Nephron progenitor cell (in vitro differentiated cells): ENCODE results near the gene AOPEP.

Experiments used
- DNase-seq: peaks from one replicate; pipeline ENCODE4 v3.0.0; 2021
- H3K27ac Mint-ChIP-seq: 2 replicates; pipeline ENCODE4 v1.8.0; 2021; ENCODE audit warnings: mild to moderate bottlenecking, moderate library complexity, mixed read lengths
- H3K27me3 Mint-ChIP-seq: 2 replicates; pipeline ENCODE4 v1.8.0; 2021; ENCODE audit warnings: mild to moderate bottlenecking, low read depth, mixed read lengths; ENCODE audit not compliant: poor library complexity
- H3K36me3 Mint-ChIP-seq: 2 replicates; pipeline ENCODE4 v1.8.0; 2021; ENCODE audit warnings: low read depth, mixed read lengths
- H3K4me1 Mint-ChIP-seq: 2 replicates; pipeline ENCODE4 v1.8.0; 2021; ENCODE audit warnings: mixed read lengths
- H3K4me3 Mint-ChIP-seq: 2 replicates; pipeline ENCODE4 v1.8.0; 2021; ENCODE audit warnings: mild to moderate bottlenecking, moderate library complexity, mixed read lengths
- H3K9me3 Mint-ChIP-seq: 2 replicates; pipeline ENCODE4 v1.8.0; 2021; ENCODE audit warnings: mild to moderate bottlenecking, moderate library complexity, mixed read lengths
- TF ChIP-seq, protein P1 (sequence below): fragments of 200-600 bp; sonication (generic); IDR thresholded peaks from 2 replicates; pipeline ENCODE4 v1.5.0; 2021; ENCODE audit warnings: antibody characterized with exemption

The AOPEP gene

DNA sequence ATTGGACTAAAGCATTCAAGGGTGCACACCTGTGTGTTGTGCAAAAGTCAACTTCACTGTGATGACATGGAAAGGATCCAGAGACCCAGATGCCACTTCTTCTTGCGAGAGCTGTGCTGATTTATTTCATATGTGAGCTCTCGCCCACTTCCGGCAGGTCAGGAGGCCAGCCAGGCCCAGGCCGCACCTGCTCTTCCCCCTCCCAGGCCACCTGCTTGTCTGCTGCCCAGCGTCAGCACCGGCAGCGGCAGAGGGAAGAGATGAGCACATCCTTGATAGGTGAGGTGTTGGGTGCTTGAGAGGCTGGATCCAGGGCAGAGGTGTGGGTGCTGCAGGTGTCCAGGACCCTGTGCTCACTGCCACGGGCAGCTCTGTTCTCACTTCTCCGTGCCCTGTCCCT lies 348.1 kb downstream of the AOPEP start:
- Mint-ChIP-seq H3K9me3 (no peaks in the 10 kb centered on the region), H3K27ac (peak overlapping the region; percentile 58), H3K4me1 (peaks cover 58% of the 10 kb centered on the region), H3K36me3 (peaks cover 16% of the 10 kb centered on the region), H3K4me3 (no peak overlapping the region), H3K27me3 (no peaks in the 10 kb centered on the region)
- TF ChIP-seq, protein P1, sequence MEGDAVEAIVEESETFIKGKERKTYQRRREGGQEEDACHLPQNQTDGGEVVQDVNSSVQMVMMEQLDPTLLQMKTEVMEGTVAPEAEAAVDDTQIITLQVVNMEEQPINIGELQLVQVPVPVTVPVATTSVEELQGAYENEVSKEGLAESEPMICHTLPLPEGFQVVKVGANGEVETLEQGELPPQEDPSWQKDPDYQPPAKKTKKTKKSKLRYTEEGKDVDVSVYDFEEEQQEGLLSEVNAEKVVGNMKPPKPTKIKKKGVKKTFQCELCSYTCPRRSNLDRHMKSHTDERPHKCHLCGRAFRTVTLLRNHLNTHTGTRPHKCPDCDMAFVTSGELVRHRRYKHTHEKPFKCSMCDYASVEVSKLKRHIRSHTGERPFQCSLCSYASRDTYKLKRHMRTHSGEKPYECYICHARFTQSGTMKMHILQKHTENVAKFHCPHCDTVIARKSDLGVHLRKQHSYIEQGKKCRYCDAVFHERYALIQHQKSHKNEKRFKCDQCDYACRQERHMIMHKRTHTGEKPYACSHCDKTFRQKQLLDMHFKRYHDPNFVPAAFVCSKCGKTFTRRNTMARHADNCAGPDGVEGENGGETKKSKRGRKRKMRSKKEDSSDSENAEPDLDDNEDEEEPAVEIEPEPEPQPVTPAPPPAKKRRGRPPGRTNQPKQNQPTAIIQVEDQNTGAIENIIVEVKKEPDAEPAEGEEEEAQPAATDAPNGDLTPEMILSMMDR = no peak
- no peak for DNase-seq

DNA sequence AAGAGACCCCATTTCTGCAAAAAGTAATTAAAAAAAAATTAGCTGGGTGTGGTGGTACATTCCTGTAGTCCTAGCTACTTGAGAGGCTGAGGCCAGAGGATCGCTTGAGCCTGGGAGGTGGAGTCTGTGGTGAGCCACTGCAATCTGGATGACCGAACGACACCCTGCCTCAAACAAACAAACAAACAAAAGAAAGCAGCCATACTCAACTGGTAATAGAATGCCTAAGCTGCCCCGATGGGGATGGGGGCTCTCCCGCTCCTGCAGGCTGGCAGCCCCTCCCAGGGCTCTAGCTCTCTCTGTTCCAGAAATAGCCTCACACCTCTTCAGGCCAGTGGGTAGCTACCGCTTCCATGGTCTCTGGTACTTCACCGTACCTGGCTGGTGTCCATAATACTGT lies 349.2 kb downstream of the AOPEP start:
- DNase-seq = no peak
- Mint-ChIP-seq H3K4me1 (peaks cover 51% of the 10 kb centered on the region), H3K9me3 (no peaks in the 10 kb centered on the region), H3K27me3 (no peaks in the 10 kb centered on the region), H3K36me3 (peaks cover 12% of the 10 kb centered on the region), H3K27ac (no peak overlapping the region), H3K4me3 (no peak overlapping the region)
- TF ChIP-seq, protein P1 = no peak

DNA sequence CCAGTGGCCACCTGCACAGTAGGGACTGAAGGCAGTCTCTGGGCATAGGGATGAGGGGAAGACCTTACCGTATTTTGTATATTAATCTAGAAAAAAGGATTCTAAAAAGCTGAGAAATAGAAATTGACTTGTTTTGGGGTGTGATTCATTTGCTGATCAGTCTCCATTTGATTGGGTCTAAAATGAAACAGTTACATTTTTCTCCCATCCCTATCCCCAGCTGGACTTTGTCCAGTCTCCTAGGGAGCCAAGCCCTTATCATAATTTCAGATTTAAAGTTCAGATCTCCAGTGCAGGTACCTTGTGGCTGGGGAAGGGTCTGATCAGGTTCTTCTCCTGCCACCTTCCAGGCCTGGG lies 350.2 kb downstream of the AOPEP start:
- DNase-seq = no peak
- no peak overlapping the region for H3K4me3 Mint-ChIP-seq
- no peaks in the 10 kb centered on the region for H3K27me3 Mint-ChIP-seq
- H3K4me1 Mint-ChIP-seq = peaks cover 53% of the 10 kb centered on the region
- TF ChIP-seq, protein P1 = no peak
- peaks cover 16% of the 10 kb centered on the region for H3K36me3 Mint-ChIP-seq
- H3K9me3 Mint-ChIP-seq = no peaks in the 10 kb centered on the region
- H3K27ac Mint-ChIP-seq = no peak overlapping the region

DNA sequence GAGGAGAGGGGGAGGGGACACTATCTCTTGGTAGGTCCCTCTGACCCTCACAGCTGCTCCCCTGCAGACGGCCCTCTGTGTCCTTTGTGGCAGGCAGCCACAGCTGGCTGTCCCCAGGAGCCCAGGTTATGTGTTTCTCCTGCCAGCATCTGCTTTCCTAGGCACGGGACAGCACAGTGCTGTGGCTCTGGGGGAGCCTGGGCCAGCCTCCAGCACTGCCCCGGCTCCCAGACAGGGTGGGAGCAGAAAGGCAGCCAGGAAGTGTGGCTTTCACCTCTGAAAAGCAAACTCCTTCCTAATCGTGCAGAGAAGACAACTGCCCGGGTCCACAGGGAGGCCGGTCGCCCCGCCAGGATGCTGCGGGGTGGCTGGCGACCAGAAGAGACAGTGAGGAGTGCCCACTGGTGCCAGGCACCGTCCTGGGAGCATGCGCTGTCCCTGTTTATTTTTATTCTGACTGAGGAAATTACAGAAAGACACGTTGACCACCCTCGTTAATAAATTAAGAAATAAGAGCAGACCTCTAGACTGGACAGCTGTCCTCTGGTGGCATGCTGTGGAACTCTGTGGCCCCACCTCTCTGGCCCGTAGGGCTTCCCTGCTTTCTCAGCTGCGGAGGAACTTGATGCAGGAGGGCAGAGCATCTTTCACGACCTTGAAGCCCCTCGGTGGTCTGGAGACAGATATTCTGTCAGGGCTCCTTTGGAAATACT lies 350.7 kb downstream of the AOPEP start:
- Mint-ChIP-seq H3K36me3 (peaks cover 21% of the 10 kb centered on the region), H3K4me3 (no peak overlapping the region), H3K4me1 (peaks cover 53% of the 10 kb centered on the region)

DNA sequence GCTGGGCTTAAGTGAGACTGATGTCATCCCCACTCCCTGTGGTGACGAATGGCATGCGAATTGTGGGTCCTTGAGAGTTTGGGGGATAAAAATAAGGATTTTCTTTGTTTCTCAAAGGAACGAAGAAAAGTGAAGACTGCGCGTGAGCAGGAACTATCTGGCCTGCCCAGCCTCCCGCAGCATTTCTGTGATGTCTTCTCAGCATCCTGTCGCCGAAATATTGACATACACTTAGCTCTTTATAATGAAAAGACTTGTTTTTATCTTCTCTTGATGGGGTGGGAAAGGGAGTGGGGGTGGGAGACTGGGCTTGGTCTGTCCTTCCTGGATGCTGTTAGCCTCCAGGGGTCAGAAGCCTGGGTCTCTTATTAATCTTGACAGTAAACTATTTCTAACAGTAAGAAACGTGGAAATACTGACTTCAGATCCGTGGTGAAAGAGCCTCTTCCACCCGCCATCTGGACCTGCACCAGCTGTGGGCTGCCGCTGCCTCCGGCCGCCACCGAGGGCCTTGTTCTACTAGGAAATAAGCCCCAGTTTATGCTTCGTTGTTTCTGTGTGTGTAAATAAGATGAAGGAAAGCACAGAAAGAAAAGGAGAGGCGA lies 351.4 kb downstream of the AOPEP start:
- peak overlapping the region; percentile 43 for H3K27ac Mint-ChIP-seq
- TF ChIP-seq, protein P1 = no peak
- no peaks in the 10 kb centered on the region for H3K27me3 Mint-ChIP-seq
- H3K9me3 Mint-ChIP-seq = no peaks in the 10 kb centered on the region
- peaks cover 53% of the 10 kb centered on the region for H3K4me1 Mint-ChIP-seq
- no peak for DNase-seq
- H3K4me3 Mint-ChIP-seq = no peak overlapping the region
- H3K36me3 Mint-ChIP-seq = peaks cover 28% of the 10 kb centered on the region

More for the DNA sequence above, 350.7 kb downstream of the AOPEP start:
- Mint-ChIP-seq H3K27ac (no peak overlapping the region), H3K9me3 (no peaks in the 10 kb centered on the region), H3K27me3 (no peaks in the 10 kb centered on the region)
- DNase-seq = no peak
- TF ChIP-seq, protein P1 = no peak

DNA sequence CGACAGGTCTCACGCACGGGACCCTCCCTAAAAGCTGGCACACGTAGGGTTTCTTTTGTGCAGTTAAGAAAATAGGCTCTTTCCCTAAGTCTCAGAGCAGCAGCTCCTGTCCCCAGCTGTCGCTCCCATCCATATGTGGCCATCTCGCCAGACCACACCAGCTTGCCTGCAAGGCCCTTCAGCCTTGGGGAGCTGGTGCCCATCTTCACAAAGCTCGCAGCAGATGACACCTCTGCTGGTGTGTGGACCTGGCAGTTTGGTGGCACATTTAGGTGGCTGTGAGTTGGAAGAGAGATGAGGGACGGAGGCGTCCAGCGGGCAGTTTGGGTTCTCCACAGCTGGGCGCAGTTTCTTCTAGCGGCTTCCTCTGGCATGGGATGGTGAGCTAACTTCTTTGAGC lies 352.0 kb downstream of the AOPEP start:
- TF ChIP-seq, protein P1 = no peak
- Mint-ChIP-seq H3K4me3 (no peak overlapping the region), H3K9me3 (no peaks in the 10 kb centered on the region), H3K27ac (no peak overlapping the region), H3K4me1 (peaks cover 53% of the 10 kb centered on the region), H3K27me3 (no peaks in the 10 kb centered on the region), H3K36me3 (peaks cover 34% of the 10 kb centered on the region)
- no peak for DNase-seq
